Measurements from ENCODE around the gene NHP2.
"Not testable (repeated sequence)": the region's sequence is repeated elsewhere in the genome, so short reads cannot be mapped to it uniquely, and the experiment has no call there.

Gene NHP2

DNA sequence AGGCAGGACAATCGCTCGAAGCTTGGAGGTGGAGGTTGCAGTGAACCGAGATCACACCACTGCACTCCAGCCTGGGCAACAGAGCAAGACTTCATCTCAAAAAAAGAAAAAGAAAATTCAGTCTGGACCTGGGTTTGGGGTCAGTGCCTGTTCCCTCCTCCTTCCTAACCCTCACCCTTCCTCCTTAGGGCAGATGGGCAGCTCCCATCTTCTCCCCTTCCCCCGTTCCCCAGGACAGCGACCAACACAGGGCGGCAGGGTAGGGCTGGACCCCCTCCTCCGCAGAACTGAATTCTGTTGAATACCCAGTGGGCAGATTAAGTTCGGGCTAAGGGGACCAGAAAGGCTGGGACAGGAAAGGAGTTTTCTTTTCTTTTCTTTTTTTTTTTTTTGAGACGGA is 24.4 kb downstream of the NHP2 start:
- ChIA-PET CTCF (interaction anchor here (0.6 to 0.7 kb wide), 2 partner anchors 51 to 73 kb away, joined by 3 read pairs; no protein-coding TSS in a partner anchor), POLR2A (ENCODE audit: low non-redundant PET) (interaction anchor here (0.7 to 0.9 kb wide), 2 partner anchors 11 to 17 kb away, joined by 3 to 6 read pairs; no protein-coding TSS in a partner anchor)
- no peak for TF ChIP-seq CTCF (conservative IDR thresholded peaks at IDR 0.05; ENCODE audit: low read depth)
- H3K27ac ChIP-seq = peak overlapping the region; percentile 92
- DNase-seq (ENCODE audit: low spot score) = no peak

- H3K27ac ChIP-seq = peak overlapping the region; percentile 28; the same call in 1 of the 2 replicates
- CTCF ChIA-PET; POLR2A ChIA-PET (ENCODE audit: low non-redundant PET); DNase-seq (ENCODE audit: low spot score): not testable (repeated sequence)
Observed at GRCh38 chr5:178127300-178128009, 26.2 kb downstream of the NHP2 start.

DNA sequence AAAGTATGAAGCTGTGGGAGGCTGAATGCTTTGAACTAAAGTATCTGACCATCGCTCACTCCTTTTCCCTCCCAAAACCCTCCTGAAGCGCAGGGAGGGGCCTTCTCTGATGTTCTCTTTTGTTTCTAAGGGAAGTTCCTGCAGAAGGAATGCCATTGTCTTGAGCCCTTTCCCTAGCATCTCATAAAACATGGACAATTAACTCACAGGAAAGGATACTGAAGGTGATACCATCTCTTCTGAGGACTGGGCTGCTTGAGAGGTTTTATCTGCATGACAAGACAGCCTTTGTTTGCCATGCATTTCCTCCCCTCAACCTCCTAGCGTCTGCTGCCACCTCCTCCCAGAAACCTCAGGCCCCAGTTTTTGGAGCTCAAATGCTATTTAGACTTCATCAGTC is 27.1 kb downstream of the NHP2 start:
- no peak for DNase-seq (ENCODE audit: low spot score)
- TF ChIP-seq CTCF (conservative IDR thresholded peaks at IDR 0.05; ENCODE audit: low read depth) = no peak
- CTCF ChIA-PET = interaction anchor here (0.7 kb wide), 1 partner anchor 19 kb away, joined by 3 read pairs; no protein-coding TSS in a partner anchor
- H3K27ac ChIP-seq = no peak overlapping the region
- POLR2A ChIA-PET (ENCODE audit: low non-redundant PET) = no interaction called here

DNA sequence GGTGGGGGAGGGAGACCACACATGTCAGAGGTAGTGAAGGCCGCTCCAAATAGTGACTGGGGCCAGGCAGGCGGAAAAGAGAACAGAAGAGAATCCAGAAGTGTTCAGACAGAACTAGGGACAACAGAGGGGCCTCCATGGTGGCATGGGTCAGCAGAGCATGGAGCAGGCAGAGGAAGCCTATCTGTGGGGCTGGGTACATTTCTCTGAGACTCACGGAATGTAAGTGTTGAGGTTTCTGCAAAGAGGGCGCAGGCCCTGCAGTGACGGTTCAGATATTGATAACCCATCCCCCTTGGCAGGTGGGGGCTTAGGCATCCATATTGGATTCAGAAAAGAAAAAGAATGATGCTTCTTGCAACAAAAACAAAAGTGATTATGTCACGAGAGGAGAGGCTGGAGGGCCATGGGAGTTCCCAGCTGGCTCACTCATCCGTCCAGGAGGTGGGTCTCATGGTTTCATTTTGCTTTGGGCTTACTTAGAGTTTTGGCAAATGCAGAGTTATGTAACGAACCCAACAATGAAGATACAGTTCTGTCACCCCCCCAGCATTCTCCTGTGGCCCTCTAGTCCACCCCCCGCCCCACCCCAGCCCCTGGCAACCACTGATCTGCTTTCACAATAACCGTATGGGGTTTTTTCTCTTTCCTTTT is 28.3 kb downstream of the NHP2 start:
- DNase-seq (ENCODE audit: low spot score) = no peak
- CTCF ChIA-PET = no interaction called here
- POLR2A ChIA-PET (ENCODE audit: low non-redundant PET) = interaction anchor here (0.6 to 1.9 kb wide), 2 partner anchors 19 to 47 kb away, joined by 5 read pairs; no protein-coding TSS in a partner anchor
- no peak for TF ChIP-seq CTCF (conservative IDR thresholded peaks at IDR 0.05; ENCODE audit: low read depth)
- no peak overlapping the region for H3K27ac ChIP-seq

- H3K27ac ChIP-seq = peak overlapping the region; percentile 30; the same call in 1 of the 2 replicates
- ChIA-PET CTCF (interaction anchor here (0.5 to 5.8 kb wide), 3 partner anchors 19 to 687 kb away, joined by 3 to 50 read pairs (median 4); no protein-coding TSS in a partner anchor), POLR2A (ENCODE audit: low non-redundant PET) (interaction anchor here (0.5 to 1.9 kb wide), 6 partner anchors 10 to 699 kb away, joined by 3 to 13 read pairs (median 3); partner anchors contain the start of genes HNRNPAB and N4BP3)
- peak; percentile 72 for DNase-seq (ENCODE audit: low spot score)
- no peak for TF ChIP-seq CTCF (conservative IDR thresholded peaks at IDR 0.05; ENCODE audit: low read depth)
Observed at GRCh38 chr5:178123966-178124925, 29.4 kb downstream of the NHP2 start.

DNA sequence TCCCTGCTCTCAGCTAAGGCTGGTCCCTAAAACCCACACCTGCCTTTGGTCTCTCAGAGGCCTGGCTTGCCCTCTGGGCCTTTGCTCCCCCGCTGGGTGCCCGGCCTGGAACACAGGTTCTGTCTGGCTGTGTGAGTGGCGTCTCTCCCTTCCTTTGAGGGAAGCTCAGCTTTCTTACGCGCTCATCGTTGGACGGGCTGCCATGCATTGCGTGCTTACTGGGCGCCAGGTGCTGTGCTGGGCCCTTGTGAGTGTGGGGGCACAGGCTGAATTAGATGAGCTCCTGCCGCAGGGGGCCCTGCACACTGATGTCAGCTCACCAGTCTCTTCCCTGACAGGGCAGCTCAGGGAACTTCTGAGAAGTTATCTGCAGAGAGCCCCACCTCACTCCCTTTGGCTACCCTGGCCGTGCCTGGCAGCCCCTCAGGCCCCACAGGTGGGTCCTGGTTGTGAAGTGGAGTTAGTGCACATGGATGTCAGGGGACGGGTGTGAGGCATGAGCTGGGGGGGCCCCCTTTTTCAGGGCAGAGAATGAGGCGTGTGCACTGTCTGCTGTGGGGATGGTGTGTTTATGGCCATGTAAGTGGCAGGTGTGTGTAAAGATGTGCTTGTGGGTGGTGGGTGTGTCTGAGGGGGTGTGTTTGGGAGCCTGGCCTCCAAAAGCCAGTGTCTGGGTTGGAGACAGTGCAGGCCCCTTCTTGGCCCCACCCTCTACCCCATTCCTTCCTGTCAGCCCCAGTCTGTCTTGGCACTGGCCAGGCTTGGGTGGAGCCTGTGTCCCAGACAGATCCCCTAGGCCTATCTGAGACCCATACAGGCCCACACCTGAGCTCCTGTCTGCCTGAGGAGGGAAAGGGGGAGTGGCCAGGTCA is 30.4 kb downstream of the NHP2 start:
- POLR2A ChIA-PET (ENCODE audit: low non-redundant PET) = interaction anchor here (0.5 to 1.9 kb wide), 3 partner anchors 42 to 698 kb away, joined by 3 to 5 read pairs (median 3); no protein-coding TSS in a partner anchor
- peak overlapping the region; percentile 30 for H3K27ac ChIP-seq
- no peak for TF ChIP-seq CTCF (conservative IDR thresholded peaks at IDR 0.05; ENCODE audit: low read depth)
- CTCF ChIA-PET = interaction anchor here (0.5 to 5.8 kb wide), 5 partner anchors 10 to 686 kb away, joined by 3 to 50 read pairs (median 3); no protein-coding TSS in a partner anchor
- peak; percentile 46 for DNase-seq (ENCODE audit: low spot score)
